Hematopoietic multipotent progenitor cell treated with erythropoietin and hydrocortisone succinate and interleukin-3 and kit ligand, for 8 days (in vitro differentiated cells): Measurements from ENCODE around the gene DDX41.
"Not testable (repeated sequence)": the region's sequence is repeated elsewhere in the genome, so short reads cannot be mapped to it uniquely, and the experiment has no call there.

ENCODE experiments used
- DNase-seq: peaks from one replicate; pipeline ENCODE4 v3.0.0-alpha.2; 2015

Gene DDX41

GRCh38 chr5:177497292-177498012 lies 19.3 kb downstream of the DDX41 start, which contains the start of gene PDLIM7:
Gene PDLIM7 (minus strand): TSS chr5:177497604. CDS start chr5:177496512, 1,092 bp downstream.
- DNase-seq: peak; percentile 94

DNA sequence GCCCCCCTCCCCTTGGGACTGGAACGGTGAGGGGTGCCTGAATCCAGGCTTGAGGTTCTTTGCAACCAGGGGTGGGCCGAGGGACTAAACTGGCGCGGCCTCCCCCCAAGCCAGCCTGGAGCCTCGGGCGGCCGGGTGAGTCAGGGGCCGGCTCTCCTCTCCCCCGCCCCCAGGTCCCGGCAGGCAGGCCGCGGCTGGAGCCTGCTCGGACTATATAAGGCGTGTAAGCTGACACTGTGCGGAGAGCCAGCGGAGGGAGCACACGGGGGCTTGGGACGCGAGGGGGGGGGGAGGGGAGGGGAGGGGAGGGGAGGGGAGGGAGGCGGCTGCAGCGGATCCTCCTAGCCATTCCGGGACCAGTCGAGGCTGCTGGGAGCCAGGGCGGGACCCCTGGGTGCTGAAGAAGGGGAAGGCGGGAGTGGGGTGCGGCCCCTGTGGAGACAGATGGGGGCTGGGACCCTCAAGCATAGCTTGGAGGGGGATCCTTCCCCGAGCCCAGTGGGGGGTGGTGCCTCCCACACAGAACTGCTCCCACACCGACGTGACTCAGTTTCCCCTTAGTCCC lies 20.0 kb downstream of the DDX41 start:
- DNase-seq: peak; percentile 18

DNA sequence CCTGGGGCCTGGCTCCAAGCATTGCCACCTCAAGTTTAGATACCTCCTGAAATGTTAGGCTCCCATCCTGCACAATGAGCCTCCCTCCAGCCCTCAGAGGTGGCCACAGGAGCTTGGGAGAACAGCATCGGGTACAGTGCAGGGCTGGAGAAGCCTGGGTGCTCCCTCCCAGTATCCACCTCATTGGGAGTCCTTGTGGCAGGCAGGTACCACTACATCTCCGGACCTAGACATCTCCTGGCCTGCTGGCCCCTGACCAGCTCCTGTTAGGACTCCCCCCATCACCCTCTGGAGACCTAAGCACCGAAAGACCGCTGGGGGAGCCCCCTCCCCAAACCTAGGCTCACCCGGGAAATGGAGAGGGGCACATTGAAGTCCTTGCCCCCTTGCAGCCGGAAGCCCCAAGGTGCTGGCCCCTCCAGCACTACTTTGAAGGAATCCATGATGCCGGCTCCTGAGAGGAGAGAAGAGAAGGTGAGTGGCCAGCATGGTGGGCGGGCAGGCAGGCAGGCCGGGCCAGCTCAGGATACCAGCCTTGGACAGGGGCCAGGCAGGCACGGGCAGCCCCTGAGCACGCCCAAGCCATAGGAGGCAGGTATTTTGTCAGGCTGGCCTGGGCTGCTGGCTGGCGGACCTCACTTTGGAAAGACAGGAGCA lies 20.6 kb downstream of the DDX41 start:
- DNase-seq: peak; percentile 24

- no peak for DNase-seq
Observed at GRCh38 chr5:177495243-177496060, 21.3 kb downstream of the DDX41 start.

DNA sequence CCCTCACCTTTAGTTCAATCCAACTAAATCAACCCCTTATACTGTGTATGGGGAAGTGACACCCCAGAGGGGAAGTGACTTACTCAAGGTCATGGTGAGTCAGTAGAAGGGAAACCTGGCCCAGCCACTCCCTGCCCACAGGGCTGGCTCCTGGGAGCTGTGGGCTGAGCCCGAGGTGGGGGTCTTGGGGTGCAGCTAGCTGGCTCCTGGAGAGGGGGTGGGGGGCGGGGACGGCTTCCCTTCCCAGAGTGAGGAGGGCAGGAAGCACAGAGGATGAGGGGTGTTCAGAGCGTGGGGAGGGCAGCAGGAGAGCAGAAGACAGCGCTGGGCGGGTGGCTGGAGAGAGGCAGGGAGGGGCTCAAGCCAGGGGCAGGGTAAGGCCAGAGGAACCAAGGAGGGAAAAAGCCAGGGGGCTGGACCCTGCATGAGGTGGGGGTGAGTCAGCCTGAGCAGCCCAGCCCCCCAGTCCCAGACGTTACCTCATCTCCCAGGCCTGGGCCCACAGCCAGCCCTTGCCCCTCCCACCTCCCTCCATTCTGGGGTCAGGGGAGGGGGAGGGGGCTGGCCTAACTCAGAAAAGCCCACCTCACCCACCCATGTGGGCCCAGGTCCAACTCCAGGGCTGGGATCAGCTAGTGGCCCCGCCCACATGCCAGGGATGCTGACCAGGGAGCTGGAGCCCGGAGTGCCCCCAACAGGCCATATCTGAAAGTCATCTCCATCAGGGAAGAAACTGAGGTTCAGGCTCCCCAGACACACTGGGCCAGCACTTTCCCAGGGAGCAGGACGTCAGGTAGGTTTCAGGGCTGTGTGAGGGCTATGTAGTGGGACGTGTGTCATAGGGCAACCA lies 22.2 kb downstream of the DDX41 start:
- peak; percentile 19 for DNase-seq

DNA sequence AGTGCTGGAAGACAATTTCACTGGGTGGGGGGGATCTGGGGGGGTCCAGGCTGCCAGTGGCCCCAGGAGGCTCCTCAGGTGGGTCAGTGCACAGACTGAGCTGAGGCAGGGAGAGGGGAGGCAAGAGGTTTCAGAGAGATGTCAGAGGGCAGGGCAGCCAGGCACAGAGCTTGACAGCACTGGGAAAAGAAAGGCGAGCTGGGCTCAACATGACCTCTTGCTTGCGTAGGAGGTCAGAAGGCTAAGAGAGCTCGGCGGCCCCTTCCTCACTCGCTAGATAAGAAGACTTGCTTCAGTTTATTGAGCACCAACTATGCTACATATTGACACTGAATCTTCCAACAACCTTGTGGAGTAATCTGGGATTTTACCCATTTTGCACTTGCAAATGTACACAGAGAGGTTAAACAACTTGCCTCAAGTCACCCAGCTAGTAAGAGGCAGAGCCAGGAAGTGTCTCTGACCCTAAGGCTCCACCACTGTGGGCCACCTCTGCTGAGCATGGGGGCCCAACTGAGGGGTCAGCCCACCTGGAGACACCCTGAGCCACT lies 22.9 kb downstream of the DDX41 start:
- no peak for DNase-seq

GRCh38 chr5:177492841-177493240 lies 23.9 kb downstream of the DDX41 start:
- no peak for DNase-seq

DNA sequence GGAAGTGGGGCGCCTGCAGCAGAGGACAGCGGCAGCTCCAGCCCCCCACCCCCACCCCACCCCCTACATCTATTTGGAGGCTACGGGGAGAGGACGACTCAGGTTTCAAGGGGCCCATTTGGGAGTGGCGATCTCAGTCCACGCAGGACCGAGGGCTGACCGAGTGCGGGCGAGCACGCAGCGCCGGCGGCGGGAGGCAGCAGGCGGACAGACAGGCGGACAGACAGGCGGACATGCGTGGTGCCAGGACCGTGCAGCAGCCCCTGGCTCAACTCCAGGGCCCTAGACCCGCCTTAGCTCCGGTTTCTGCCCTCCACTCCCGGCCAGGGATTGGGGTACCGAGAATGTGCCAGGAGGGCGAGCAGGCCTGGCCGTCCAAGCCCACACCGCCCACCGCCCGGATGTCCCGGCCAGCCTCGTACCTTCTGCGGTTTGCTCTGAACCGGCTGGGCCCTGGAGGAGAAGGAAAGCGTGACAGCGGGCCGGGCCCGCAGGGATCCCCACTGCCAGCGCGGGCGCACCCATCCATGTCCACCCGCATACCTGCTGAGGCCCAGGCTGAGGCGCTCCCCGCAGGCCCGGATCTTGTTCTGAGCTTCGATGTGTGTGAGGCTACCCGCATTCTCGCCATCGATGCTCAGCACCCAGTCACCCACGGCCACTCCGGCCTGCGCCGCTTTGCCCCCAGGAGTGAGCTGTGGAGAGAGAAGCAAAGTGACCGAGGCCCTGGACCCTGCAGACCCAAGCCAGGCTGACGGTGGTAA lies 24.6 kb downstream of the DDX41 start:
- DNase-seq: no peak

- DNase-seq: peak; percentile 42
Observed at GRCh38 chr5:177491429-177491945, 25.3 kb downstream of the DDX41 start.

GRCh38 chr5:177490992-177491391 lies 25.8 kb downstream of the DDX41 start:
- no peak for DNase-seq

DNA sequence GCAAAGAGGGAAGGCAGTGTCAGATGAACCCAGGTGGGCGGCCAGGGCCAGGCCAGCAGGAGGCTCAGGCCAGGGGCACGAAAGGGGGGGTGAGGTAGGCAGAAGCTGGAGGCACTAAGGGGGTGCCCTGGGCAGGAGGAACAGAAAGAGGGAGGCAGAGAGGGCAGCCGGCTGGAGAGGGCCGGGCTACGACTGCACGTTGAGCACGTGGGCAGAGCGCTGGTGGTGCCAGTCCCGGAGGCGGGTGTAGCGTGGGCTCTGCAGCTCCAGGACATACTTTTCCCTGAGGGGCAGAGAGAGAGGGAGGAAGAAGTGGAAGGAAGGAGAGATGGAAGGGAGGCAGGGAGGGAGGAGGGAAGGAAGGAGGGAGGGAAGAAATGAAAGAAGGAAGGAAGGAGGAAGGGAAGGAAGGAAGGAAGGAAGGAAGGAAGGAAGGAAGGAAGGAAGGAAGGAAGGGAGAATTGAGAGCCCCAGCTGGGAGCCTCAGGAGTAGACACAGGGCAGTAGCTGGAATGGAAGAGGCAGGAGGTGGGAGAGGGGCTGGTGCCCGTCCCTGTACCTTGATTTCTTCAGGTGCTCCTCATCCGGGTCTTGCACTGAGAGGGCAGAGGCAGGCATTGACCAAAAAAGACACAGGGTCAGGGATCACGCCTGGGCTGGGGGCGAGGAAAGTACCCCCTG lies 26.3 kb downstream of the DDX41 start:
- DNase-seq: no peak

GRCh38 chr5:177489119-177489716 lies 27.5 kb downstream of the DDX41 start:
- no peak for DNase-seq

- peak; percentile 43 for DNase-seq
Observed at GRCh38 chr5:177487975-177488374, 28.8 kb downstream of the DDX41 start.

- no peak for DNase-seq
Observed at GRCh38 chr5:177487144-177487543, 29.6 kb downstream of the DDX41 start.

DNA sequence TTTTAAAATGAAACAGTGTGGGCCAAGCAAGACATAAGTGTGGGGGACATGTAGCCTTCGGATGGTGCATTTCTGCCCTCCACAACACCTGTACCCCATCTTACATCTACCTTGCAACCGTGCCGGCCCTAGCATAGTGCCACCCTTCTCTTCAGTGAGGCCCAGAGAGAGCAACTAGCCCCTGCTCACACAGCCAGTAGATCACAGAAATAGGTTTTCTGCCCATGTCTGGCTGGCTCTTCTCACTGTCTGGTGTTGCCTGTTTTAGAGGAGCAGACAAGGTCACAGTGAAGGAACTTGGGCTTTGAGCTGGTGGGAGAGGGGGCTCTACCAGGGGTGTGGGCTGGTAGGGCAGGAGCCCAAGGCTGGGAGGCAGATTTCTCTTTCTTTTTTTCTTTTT lies 30.5 kb downstream of the DDX41 start:
- DNase-seq: no peak

GRCh38 chr5:177485753-177486152 lies 31.0 kb downstream of the DDX41 start:
- not testable (repeated sequence) for DNase-seq

DNA sequence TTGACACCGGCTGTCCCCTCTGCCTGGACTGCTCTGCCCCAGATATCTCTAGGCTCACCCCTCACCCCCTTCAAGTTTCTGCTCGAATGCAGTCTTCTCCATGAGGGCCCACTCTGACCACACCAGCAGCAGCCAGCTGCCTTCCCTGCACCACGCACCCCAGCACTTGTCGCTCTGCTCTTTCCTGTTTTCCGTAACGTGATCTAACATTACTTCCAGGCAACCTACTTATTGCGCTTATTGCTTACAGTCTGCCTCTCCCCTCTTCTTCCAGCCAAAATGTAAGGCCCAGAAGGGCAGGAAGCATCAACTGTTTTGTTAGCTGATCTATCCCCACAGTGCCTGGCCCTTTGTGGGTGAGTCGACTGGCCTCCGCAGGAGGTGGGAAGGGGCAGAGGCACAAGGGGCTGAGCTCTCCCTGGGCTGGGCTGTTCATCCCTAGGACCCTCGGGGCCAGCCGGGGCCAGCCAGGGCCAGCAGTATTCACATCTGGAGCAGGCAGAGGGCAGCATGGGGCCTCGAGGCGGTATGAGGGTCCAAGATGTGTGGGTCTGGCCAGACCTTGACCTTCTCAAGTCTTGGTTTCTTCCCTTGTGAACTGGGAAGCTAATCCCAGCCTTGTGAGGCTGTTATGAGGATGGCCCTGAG lies 31.7 kb downstream of the DDX41 start:
- DNase-seq: no peak

DNA sequence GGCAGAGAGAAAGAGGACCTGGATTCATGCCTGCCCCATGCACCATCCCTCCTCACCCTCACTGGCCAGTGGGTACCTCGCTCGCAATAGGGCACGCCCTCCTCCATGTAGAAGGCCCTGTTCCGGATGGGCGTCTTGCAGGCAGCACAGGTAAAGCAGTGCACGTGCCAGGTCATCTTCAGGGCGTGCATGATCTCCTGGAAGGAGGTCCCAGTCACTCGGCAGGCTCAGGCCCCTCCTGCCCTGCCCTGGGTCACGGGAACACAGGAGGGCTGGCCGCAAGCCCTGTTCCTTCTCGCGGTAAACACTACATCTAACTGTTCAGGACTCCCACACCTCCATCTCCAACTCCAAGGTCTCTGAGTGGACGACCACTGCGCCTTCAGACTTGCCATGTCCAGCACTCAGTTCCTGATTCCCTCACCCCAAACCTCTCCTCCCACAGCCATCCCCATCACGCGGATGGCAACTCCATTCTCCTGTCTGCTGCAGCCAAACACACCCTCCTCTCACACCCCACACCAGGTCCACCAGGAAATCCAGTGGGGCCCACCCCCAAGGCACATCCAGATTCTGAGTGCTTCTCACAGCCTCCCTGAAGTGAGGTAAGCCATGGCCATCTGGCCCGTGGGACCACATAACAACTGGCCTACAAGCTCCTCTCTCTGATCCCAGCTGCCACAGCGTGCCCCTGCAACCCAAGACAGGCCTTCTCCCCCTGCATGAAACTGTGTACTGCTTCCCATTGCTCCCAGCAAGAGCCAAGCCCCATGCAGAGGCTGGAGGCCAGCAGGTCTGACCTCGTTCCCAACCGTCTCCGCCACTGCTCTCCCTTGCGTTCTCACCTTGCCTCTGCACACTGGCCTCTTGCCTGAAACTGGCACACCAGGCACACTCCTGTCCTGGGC lies 32.5 kb downstream of the DDX41 start:
- no peak for DNase-seq
